ENCODE results near the gene ABCA7. TPM values are rescaled to one million over a fixed set of nuclear protein-coding genes. Genes with fewer than 3 reads are reported as not detected.
A peak's percentile ranks its signal among the peaks of the same experiment; 100 is the strongest.

ABCA7 gene
- total RNA-seq, 4 donors from 2014 or later: 15.5 to 58.7 (median 29.8) TPM

DNA sequence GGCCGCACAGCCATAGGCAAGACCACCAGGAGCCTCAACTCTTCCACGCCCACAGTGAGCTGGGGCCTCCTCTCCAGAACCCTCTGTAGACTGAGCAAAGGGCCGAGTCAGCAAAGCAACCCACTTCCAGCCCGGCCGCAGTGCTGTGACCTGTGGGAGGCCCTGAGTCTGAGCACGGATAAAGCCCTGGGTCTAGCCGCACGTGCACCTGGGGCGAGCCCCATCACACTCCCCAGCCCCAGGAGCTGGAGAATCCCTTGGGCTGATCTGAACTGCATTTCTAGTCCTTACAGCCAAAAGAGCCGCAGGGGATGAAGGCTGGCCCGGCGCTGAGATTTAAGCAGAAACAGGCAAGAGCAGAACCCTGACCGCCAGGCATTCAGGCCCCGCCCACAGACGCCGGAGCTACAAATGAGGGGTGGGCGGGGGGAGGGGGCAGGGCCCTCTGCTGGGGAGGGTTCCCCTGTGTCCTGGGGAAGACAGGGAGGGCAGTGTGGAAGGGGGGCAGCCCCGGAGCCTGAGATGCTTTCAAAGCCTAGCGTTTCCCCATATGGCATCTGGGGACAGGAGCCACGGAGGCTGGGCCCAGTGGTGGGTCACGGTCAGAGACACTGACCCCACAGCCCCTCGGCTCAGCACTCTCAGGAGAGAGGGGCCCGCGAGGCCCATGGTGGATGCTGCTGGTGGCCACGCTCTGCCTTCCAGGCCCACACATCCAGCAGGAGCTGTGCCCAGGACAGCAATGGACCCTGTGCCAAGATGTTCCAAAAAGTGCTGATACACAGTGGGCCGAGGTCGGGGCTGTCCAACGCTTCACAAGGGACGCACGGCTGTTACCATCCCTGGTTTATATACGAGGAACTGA, 23.9 kb upstream of the ABCA7 start:
- 64 to 66% methylated on average over 8 to 26 of the region's 31 CpGs for WGBS, 2 donors
- no peak for DNase-seq
- Histone ChIP-seq H3K27me3 (no peaks in the 10 kb centered on the region), H3K9me3 (no peaks in the 10 kb centered on the region), H3K36me3 (peaks cover 18 to 27% of the 10 kb centered on the region in 2 donors), H3K4me1 (peaks cover 29 to 44% of the 10 kb centered on the region in 2 donors), H3K4me3 (replicated peaks in 1 of 3) (no peak overlapping the region), H3K27ac (no peak overlapping the region)
- TF ChIP-seq POLR2A (IDR thresholded peaks at IDR 0.05): no peak
- TF ChIP-seq, protein P1, sequence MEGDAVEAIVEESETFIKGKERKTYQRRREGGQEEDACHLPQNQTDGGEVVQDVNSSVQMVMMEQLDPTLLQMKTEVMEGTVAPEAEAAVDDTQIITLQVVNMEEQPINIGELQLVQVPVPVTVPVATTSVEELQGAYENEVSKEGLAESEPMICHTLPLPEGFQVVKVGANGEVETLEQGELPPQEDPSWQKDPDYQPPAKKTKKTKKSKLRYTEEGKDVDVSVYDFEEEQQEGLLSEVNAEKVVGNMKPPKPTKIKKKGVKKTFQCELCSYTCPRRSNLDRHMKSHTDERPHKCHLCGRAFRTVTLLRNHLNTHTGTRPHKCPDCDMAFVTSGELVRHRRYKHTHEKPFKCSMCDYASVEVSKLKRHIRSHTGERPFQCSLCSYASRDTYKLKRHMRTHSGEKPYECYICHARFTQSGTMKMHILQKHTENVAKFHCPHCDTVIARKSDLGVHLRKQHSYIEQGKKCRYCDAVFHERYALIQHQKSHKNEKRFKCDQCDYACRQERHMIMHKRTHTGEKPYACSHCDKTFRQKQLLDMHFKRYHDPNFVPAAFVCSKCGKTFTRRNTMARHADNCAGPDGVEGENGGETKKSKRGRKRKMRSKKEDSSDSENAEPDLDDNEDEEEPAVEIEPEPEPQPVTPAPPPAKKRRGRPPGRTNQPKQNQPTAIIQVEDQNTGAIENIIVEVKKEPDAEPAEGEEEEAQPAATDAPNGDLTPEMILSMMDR (IDR thresholded peaks at IDR 0.05): no peak
- intact Hi-C loops (cut with DNase I): no loop called here

GRCh38 chr19:1016647-1017114, 23.2 kb upstream of the ABCA7 start:
- Histone ChIP-seq H3K4me3 (replicated peaks in 1 of 3) (no peak overlapping the region), H3K27ac (peak overlapping the region in 1 of 3 donors; percentile 33)
- 63 to 67% methylated on average over 10 to 12 of the region's 12 CpGs for WGBS, 2 donors

DNA sequence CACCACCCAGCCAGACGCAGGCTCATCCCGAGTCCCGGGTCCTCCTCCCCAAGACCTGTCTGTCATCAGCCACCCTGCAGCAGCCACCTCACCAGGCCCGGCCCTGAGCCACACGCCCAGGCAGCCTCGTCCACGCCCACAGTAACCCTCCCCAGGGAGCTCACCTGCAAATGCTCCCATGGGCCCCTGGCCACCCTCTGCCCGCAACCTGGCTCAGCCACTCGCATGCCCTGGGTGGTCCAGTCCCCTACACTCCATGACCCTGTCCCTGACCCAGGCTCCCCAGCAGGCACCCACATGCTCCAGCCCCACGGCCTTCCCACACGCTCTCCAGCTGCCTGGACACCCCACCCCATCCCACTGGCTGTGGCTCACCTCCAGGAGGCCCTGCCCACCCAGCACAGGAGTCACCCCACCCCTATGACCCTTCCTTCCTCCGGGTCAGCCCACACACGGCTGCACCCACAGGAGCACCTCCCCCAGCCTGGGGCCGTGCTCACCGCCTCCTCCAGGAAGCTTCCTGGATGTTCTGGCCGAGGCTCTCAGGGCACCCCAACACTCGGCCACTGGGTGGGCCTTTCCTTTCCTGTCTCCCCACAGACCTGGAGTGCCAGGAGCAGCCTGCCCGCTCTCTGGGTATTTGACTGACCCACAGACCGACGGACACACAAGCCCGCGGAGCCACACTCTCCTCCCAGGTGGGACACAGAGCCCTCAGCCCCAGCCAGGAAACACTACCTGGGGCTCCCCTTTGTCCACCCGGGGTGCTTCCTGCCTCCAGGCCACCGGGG, 22.6 kb upstream of the ABCA7 start:
- Histone ChIP-seq H3K27me3 (no peaks in the 10 kb centered on the region), H3K27ac (peak overlapping the region in 1 of 3 donors; percentile 33), H3K36me3 (peaks cover 5 to 14% of the 10 kb centered on the region in 2 donors), H3K9me3 (no peaks in the 10 kb centered on the region), H3K4me3 (replicated peaks in 1 of 3) (no peak overlapping the region), H3K4me1 (peaks cover 35 to 50% of the 10 kb centered on the region in 2 donors)
- no peak for DNase-seq
- intact Hi-C loops (cut with DNase I): no loop called here
- TF ChIP-seq, protein P1 (IDR thresholded peaks at IDR 0.05): no peak
- TF ChIP-seq POLR2A (IDR thresholded peaks at IDR 0.05): no peak
- WGBS, 2 donors: 79 to 81% methylated on average over 17 to 20 of the region's 24 CpGs

More at GRCh38 chr19:1016647-1017114, 23.2 kb upstream of the ABCA7 start:
- Histone ChIP-seq H3K4me1 (peaks cover 29 to 44% of the 10 kb centered on the region in 2 donors), H3K9me3 (no peaks in the 10 kb centered on the region), H3K27me3 (no peaks in the 10 kb centered on the region), H3K36me3 (peaks cover 12 to 20% of the 10 kb centered on the region in 2 donors)
- intact Hi-C loops (cut with DNase I): no loop called here
- TF ChIP-seq POLR2A (IDR thresholded peaks at IDR 0.05): no peak
- TF ChIP-seq, protein P1 (IDR thresholded peaks at IDR 0.05): no peak
- no peak for DNase-seq

GRCh38 chr19:1017906-1018305, 22.0 kb upstream of the ABCA7 start:
- Histone ChIP-seq H3K4me3 (replicated peaks in 1 of 3) (no peak overlapping the region), H3K36me3 (peaks cover 0 to 8% of the 10 kb centered on the region in 2 donors), H3K27me3 (no peaks in the 10 kb centered on the region), H3K4me1 (peaks cover 39 to 54% of the 10 kb centered on the region in 2 donors), H3K9me3 (no peaks in the 10 kb centered on the region), H3K27ac (no peak overlapping the region)
- WGBS, 2 donors: 56 to 92% methylated on average over 5 to 7 of the region's 9 CpGs
- intact Hi-C loops (cut with DNase I): no loop called here
- TF ChIP-seq, protein P1 (IDR thresholded peaks at IDR 0.05): no peak
- TF ChIP-seq POLR2A (IDR thresholded peaks at IDR 0.05): no peak
- no peak for DNase-seq
